Loucy (cell line): ENCODE measurements around the gene CCN6.

Source experiments
- H2AFZ ChIP-seq: fragments of 200-600 bp; sonication (generic); 2 replicates; pipeline ENCODE4 v1.6.0; 2016; ENCODE audit warnings: antibody characterized with exemption, mild to moderate bottlenecking, low read length, moderate library complexity
- H3F3A ChIP-seq: fragments of 200-600 bp; 2 replicates; pipeline ENCODE4 v1.6.0; 2016; ENCODE audit warnings: antibody characterized with exemption, low read depth, mild to moderate bottlenecking
- H3K27me3 ChIP-seq: fragments of 200-600 bp; sonication (generic); 2 replicates; pipeline ENCODE4 v1.6.1; 2014; ENCODE audit warnings: low read length, mild to moderate bottlenecking; ENCODE audit not compliant: insufficient read depth, poor library complexity, severe bottlenecking
- H3K36me3 ChIP-seq: fragments of 200-600 bp; sonication (generic); 2 replicates; pipeline ENCODE4 v1.6.1; 2016; ENCODE audit warnings: low read length; ENCODE audit not compliant: insufficient read depth
- H3K4me1 ChIP-seq: fragments of 200-600 bp; sonication (generic); 2 replicates; pipeline ENCODE4 v1.5.1; 2014; ENCODE audit warnings: low read length, mild to moderate bottlenecking; ENCODE audit not compliant: insufficient read depth, poor library complexity, severe bottlenecking
- H3K4me2 ChIP-seq: fragments of 200-600 bp; sonication (generic); 2 replicates; pipeline ENCODE4 v1.6.0; 2014; ENCODE audit warnings: antibody characterized with exemption, low read length, low read depth, mild to moderate bottlenecking; ENCODE audit not compliant: poor library complexity, severe bottlenecking
- H3K4me3 ChIP-seq: fragments of 200-600 bp; sonication (generic); 2 replicates; pipeline ENCODE4 v1.5.1; 2014; ENCODE audit warnings: low read length, mild to moderate bottlenecking, mixed read lengths; ENCODE audit not compliant: poor library complexity, severe bottlenecking
- H3K79me2 ChIP-seq: fragments of 200-600 bp; sonication (generic); 2 replicates; pipeline ENCODE4 v1.6.1; 2014; ENCODE audit warnings: low read length; ENCODE audit not compliant: insufficient read depth
- H3K9ac ChIP-seq: fragments of 200-600 bp; sonication (generic); 2 replicates; pipeline ENCODE4 v1.6.0; 2014; ENCODE audit warnings: mild to moderate bottlenecking, low read depth, low read length, moderate library complexity; ENCODE audit not compliant: poor library complexity, severe bottlenecking
- H3K9me2 ChIP-seq: fragments of 200-600 bp; sonication (generic); replicated peaks from 2 replicates; pipeline ENCODE4 v1.6.1; 2016; ENCODE audit warnings: low read depth, low read length, mixed read lengths
- H3K9me3 ChIP-seq: fragments of 200-600 bp; sonication (generic); 2 replicates; pipeline ENCODE4 v1.6.1; 2014; ENCODE audit warnings: mild to moderate bottlenecking, antibody characterized with exemption, low read length, low read depth; ENCODE audit not compliant: insufficient read depth
- H4K20me1 ChIP-seq: fragments of 200-600 bp; sonication (generic); 2 replicates; pipeline ENCODE4 v1.6.0; 2014; ENCODE audit warnings: antibody characterized with exemption, low read length, mild to moderate bottlenecking; ENCODE audit not compliant: insufficient read depth, poor library complexity, severe bottlenecking
- EZH2phosphoT487 ChIP-seq: fragments of 200-600 bp; IDR thresholded peaks from 2 replicates; pipeline ENCODE4 v1.6.1; 2018; ENCODE audit warnings: antibody characterized with exemption, mild to moderate bottlenecking, moderate library complexity, borderline replicate concordance
- TF ChIP-seq, protein P1 (sequence below): fragments of 200-600 bp; sonication (generic); conservative IDR thresholded peaks from 2 replicates; pipeline ENCODE4 v1.5.1; 2014; ENCODE audit warnings: mild to moderate bottlenecking, antibody characterized with exemption, low read length

Gene CCN6

GRCh38 chr6:112026933-112027332 lies 27.0 kb upstream of the CCN6 start:
- Histone ChIP-seq H3K4me3 (no peak overlapping the region), H2AFZ (no peak overlapping the region)

GRCh38 chr6:112027942-112028674 lies 25.8 kb upstream of the CCN6 start:
- H2AFZ ChIP-seq, result no peak overlapping the region
- peak overlapping the region; percentile 64 for H3K4me2 ChIP-seq
- H3K36me3 ChIP-seq, result no peaks in the 10 kb centered on the region
- peak; percentile 69; the same call in 1 of the 2 replicates for TF ChIP-seq EZH2phosphoT487
- TF ChIP-seq, protein P1, sequence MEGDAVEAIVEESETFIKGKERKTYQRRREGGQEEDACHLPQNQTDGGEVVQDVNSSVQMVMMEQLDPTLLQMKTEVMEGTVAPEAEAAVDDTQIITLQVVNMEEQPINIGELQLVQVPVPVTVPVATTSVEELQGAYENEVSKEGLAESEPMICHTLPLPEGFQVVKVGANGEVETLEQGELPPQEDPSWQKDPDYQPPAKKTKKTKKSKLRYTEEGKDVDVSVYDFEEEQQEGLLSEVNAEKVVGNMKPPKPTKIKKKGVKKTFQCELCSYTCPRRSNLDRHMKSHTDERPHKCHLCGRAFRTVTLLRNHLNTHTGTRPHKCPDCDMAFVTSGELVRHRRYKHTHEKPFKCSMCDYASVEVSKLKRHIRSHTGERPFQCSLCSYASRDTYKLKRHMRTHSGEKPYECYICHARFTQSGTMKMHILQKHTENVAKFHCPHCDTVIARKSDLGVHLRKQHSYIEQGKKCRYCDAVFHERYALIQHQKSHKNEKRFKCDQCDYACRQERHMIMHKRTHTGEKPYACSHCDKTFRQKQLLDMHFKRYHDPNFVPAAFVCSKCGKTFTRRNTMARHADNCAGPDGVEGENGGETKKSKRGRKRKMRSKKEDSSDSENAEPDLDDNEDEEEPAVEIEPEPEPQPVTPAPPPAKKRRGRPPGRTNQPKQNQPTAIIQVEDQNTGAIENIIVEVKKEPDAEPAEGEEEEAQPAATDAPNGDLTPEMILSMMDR, result no peak
- H3K9me3 ChIP-seq, result no peaks in the 10 kb centered on the region
- no peaks in the 10 kb centered on the region for H3K9me2 ChIP-seq
- H3K27me3 ChIP-seq, result no peaks in the 10 kb centered on the region
- H3K4me3 ChIP-seq, result peak overlapping the region; percentile 29
- no peak overlapping the region for H3K9ac ChIP-seq
- peaks cover 27% of the 10 kb centered on the region for H3K4me1 ChIP-seq
- 0 out of 2 replicates have a peak, but pooled peaks cover 2% of the 10 kb centered on the region for H3F3A ChIP-seq
- no peaks in the 10 kb centered on the region for H3K79me2 ChIP-seq
- no peaks in the 10 kb centered on the region for H4K20me1 ChIP-seq

More at GRCh38 chr6:112026933-112027332, 27.0 kb upstream of the CCN6 start:
- Histone ChIP-seq H3K4me2 (no peak overlapping the region), H3F3A (0 out of 2 replicates have a peak, but pooled peaks cover 2% of the 10 kb centered on the region), H3K27me3 (no peaks in the 10 kb centered on the region), H3K4me1 (peaks cover 27% of the 10 kb centered on the region), H3K9me3 (no peaks in the 10 kb centered on the region), H3K9ac (no peak overlapping the region), H3K9me2 (no peaks in the 10 kb centered on the region), H4K20me1 (no peaks in the 10 kb centered on the region), H3K79me2 (no peaks in the 10 kb centered on the region), H3K36me3 (no peaks in the 10 kb centered on the region)
- TF ChIP-seq EZH2phosphoT487, result no peak
- TF ChIP-seq, protein P1, result no peak

- Histone ChIP-seq H3K4me1 (peaks cover 27% of the 10 kb centered on the region), H3K79me2 (no peaks in the 10 kb centered on the region), H3K9me3 (no peaks in the 10 kb centered on the region), H3K4me2 (peak overlapping the region; percentile 64), H2AFZ (peak overlapping the region; percentile 71), H3K9me2 (no peaks in the 10 kb centered on the region), H4K20me1 (no peaks in the 10 kb centered on the region), H3K36me3 (no peaks in the 10 kb centered on the region), H3F3A (0 out of 2 replicates have a peak, but pooled peaks cover 2% of the 10 kb centered on the region), H3K9ac (no peak overlapping the region), H3K27me3 (no peaks in the 10 kb centered on the region), H3K4me3 (no peak overlapping the region)
- TF ChIP-seq EZH2phosphoT487, result no peak
- TF ChIP-seq, protein P1, result peak; percentile 93
Observed at GRCh38 chr6:112029045-112029822, 24.7 kb upstream of the CCN6 start.
